ENCODE results near the gene PUS3.
"Not testable (repeated sequence)": the region's sequence is repeated elsewhere in the genome, so short reads cannot be mapped to it uniquely, and the experiment has no call there.

The PUS3 gene

DNA sequence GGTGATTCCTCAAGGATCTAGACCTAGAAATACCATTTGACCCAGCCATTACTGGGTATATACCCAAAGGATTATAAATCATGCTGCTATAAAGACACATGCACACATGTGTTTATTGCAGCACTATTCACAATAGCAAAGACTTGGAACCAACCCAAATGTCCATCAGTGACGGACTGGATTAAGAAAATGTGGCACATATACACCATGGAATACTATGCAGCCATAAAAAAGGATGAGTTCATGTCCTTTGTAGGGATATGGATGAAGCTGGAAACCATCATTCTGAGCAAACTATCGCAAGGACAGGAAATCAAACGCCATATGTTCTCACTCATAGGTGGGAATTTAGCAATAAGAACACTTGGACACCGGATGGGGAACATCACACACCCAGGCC lies 37.7 kb downstream of the PUS3 start:
- not testable (repeated sequence) for DNase-seq (ENCODE audit: low read depth)

DNA sequence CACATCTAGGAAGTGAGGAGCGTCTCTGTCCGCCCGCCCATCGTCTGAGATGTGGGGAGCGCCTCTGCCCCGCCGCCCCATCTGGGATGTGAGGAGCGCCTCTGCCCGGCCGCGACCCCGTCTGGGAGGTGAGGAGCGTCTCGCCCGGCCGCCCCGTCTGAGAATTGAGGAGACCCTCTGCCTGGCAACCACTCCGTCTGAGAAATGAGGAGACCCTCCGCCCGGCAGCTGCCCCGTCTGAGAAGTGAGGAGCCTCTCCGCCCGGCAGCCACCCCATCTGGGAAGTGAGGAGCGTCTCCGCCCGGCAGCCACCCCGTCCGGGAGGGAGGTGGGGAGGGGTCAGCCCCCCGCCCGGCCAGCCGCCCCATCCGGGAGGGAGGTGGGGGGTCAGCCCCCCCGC lies 40.2 kb downstream of the PUS3 start:
- DNase-seq (ENCODE audit: low read depth): not testable (repeated sequence)

GRCh38 chr11:125857670-125858069 lies 45.3 kb downstream of the PUS3 start:
- not testable (repeated sequence) for DNase-seq (ENCODE audit: low read depth)

DNA sequence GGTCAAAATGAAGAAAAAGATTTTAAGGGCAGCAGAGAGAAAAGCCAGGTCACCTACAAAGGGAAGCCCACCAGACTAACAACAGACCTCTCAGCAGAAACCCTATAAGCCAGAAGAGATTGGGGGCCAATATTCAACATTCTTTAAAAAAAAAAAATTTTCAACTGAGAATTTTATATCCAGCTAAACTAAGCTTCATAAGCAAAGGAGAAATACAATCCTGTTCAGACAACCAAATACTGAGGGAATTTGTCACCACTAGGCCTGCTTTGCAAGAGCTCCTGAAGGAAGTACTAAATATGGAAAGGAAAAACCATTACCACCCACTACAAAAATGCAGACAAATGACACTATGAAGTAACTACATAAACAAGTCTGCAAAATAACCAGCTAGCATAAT lies 56.8 kb downstream of the PUS3 start:
- no peak for DNase-seq (ENCODE audit: low read depth)
